Endothelial cell of umbilical vein (primary cell): Measurements from ENCODE around the gene LMO4. TPM values are rescaled to one million over a fixed set of nuclear protein-coding genes. Genes with fewer than 3 reads are reported as not detected.

Experiments
- BruUV-seq: library from RNA; stranded (reverse); fragments of 400-500 nt; replicated peaks from 2 replicates; lab custom pipeline; 2021; lab: Mats Ljungman, UMichigan
- CTCF ChIA-PET: fragments of 300-600, 350-600 bp; sonication (Branson Sonifier 250); formaldehyde crosslinking; loops from one replicate; lab custom pipeline; 2021; ENCODE audit warnings: antibody characterized with exemption, inconsistent platforms; lab: Charles Lee
- POLR2A ChIA-PET: fragments of 300-600, 350-600 bp; sonication (Branson Sonifier 250); formaldehyde crosslinking; loops from one replicate; lab custom pipeline; 2021; ENCODE audit warnings: antibody characterized with exemption, inconsistent platforms; lab: Charles Lee
- DNase-seq: peaks from one replicate; pipeline ENCODE4 v3.0.0-alpha.2; 2011; ENCODE audit warnings: low read depth, low spot score
- FAIRE-seq: peaks from 2 replicates; lab custom pipeline; 2011; peaks lifted over from hg19 to GRCh38; lab: Jason Lieb, UNC
- H2AFZ ChIP-seq: 2 replicates; pipeline ENCODE4 v1.6.0; 2012; ENCODE audit warnings: low read depth, low read length, control low read depth, inconsistent platforms
- H3K27ac ChIP-seq: 2 replicates; pipeline ENCODE4 v1.5.1; 2011; ENCODE audit warnings: low read depth, mild to moderate bottlenecking, control low read depth, low read length, moderate library complexity; ENCODE audit not compliant: insufficient read depth
- H3K27me3 ChIP-seq, 2 experiments: 2 replicates each; pipeline versions ENCODE4 v1.6.0 to v1.6.1; 2011; ENCODE audit warnings: low read length in 2 of 2, mixed read lengths in 1 of 2; ENCODE audit not compliant: control insufficient read depth in 2 of 2, insufficient read depth in 2 of 2
- H3K36me3 ChIP-seq, 2 experiments: 2 replicates in 1 of 2; 3 replicates in 1 of 2; pipeline ENCODE4 v1.5.1; 2011; ENCODE audit warnings: low read length in 2 of 2, mild to moderate bottlenecking in 1 of 2, moderate library complexity in 1 of 2; ENCODE audit not compliant: control insufficient read depth in 2 of 2, insufficient read depth in 2 of 2; ENCODE audit errors: extremely low read depth in 1 of 2
- H3K4me1 ChIP-seq: 3 replicates; pipeline ENCODE4 v1.5.1; 2011; ENCODE audit warnings: mild to moderate bottlenecking, low read length; ENCODE audit not compliant: control insufficient read depth, insufficient read depth; ENCODE audit errors: extremely low read depth
- H3K4me2 ChIP-seq: 2 replicates; pipeline ENCODE4 v1.6.1; 2011; ENCODE audit warnings: low read length, control low read depth, mixed read lengths; ENCODE audit not compliant: insufficient read depth
- H3K4me3 ChIP-seq, 3 experiments: fragments of 200-600 bp in 1 of 3; sonication (generic), shearing (Covaris generic) in 1 of 3; replicated peaks in 1 of 3; 2 replicates each; pipeline ENCODE4 v1.5.1; 2011 to 2016; ENCODE audit warnings: control low read depth in 3 of 3, low read length in 3 of 3, mild to moderate bottlenecking in 2 of 3, inconsistent platforms in 1 of 3, low read depth in 1 of 3, moderate library complexity in 1 of 3; ENCODE audit not compliant: insufficient read depth in 1 of 3
- H3K79me2 ChIP-seq: 2 replicates; pipeline ENCODE4 v1.6.0; 2012; ENCODE audit warnings: low read length, inconsistent platforms; ENCODE audit not compliant: control insufficient read depth, insufficient read depth
- H3K9ac ChIP-seq: replicated peaks from 2 replicates; pipeline ENCODE3; 2011; ENCODE audit warnings: low read length, control low read depth; ENCODE audit not compliant: insufficient read depth; ENCODE audit errors: extremely low read depth
- H3K9me1 ChIP-seq: replicated peaks from 3 replicates; pipeline ENCODE4 v1.6.0; 2011; ENCODE audit warnings: mild to moderate bottlenecking, low read length; ENCODE audit not compliant: control insufficient read depth, insufficient read depth; ENCODE audit errors: extremely low read depth
- H3K9me3 ChIP-seq: replicated peaks from 2 replicates; pipeline ENCODE4 v1.5.1; 2012; ENCODE audit warnings: low read length, inconsistent platforms; ENCODE audit not compliant: control insufficient read depth, insufficient read depth
- H4K20me1 ChIP-seq: replicated peaks from 2 replicates; pipeline ENCODE3; 2011; ENCODE audit warnings: mild to moderate bottlenecking, low read length; ENCODE audit not compliant: control insufficient read depth, insufficient read depth; ENCODE audit errors: extremely low read depth
- FOS ChIP-seq: IDR thresholded peaks from 2 replicates; pipeline ENCODE4 v1.6.1; 2011; ENCODE audit warnings: mild to moderate bottlenecking, low read length, moderate library complexity, borderline replicate concordance; ENCODE audit not compliant: insufficient read depth
- GATA2 ChIP-seq: IDR thresholded peaks from 2 replicates; pipeline ENCODE4 v1.7.0; 2011; ENCODE audit warnings: low read depth, mild to moderate bottlenecking, moderate library complexity, mixed read lengths, low read length; ENCODE audit not compliant: insufficient read length, insufficient read depth
- POLR2A ChIP-seq: IDR thresholded peaks from 2 replicates; pipeline ENCODE4 v1.6.1; 2012; ENCODE audit warnings: low read depth, mild to moderate bottlenecking, control low read depth, low read length
- POLR2AphosphoS5 ChIP-seq: IDR thresholded peaks from 2 replicates; pipeline ENCODE4 v1.6.1; 2012; ENCODE audit warnings: low read depth, mild to moderate bottlenecking, control low read depth, low read length, moderate library complexity; ENCODE audit not compliant: insufficient read depth
- dilution Hi-C: fragments of 300-500 bp; cut with MboI; formaldehyde crosslinking; loops from one replicate; pipeline ENCODE4 v1.15.0; 2019; ENCODE audit warnings: low sequenced_read_pairs; ENCODE audit not compliant: extremely low pct_ligation_motif_present
- intact Hi-C: fragments of 100-400 bp; cut with micrococcal nuclease; formaldehyde crosslinking; loops from one replicate; pipeline ENCODE4 v1.10.0; 2022
- polyA plus RNA-seq, 4 experiments: library from polyadenylated mRNA; depleted of rRNA in 3 of 4; stranded (reverse) in 3 of 4; unstranded in 1 of 4; fragments of >200 nt; gene quantifications; 2 replicates each; pipeline versions ENCODE4 v1.2.1 to v1.2.3, GENCODE V29; 2011 to 2012; ENCODE audit warnings: missing spikeins in 1 of 4
- total RNA-seq: library from RNA; stranded (reverse); gene quantifications from 2 replicates; pipeline ENCODE4 v1.2.3, GENCODE V29; 2021
- TF ChIP-seq, protein P1 (sequence below): IDR thresholded peaks from 2 replicates; pipeline ENCODE4 v1.6.1; 2011; ENCODE audit not compliant: insufficient read depth, insufficient read length
- TF ChIP-seq, protein P2 (sequence below), 2 donors: IDR thresholded peaks; 1 replicate in 1 of 2; 2 replicates in 1 of 2; pipeline ENCODE4 v1.5.1; 2011; ENCODE audit warnings: low read length in 2 of 2, mild to moderate bottlenecking in 2 of 2, moderate library complexity in 2 of 2, control low read depth in 1 of 2, inconsistent platforms in 1 of 2, low read depth in 1 of 2; ENCODE audit not compliant: insufficient read depth in 1 of 2; ENCODE audit errors: extremely low read depth in 1 of 2

LMO4 gene
- total and polyA plus RNA-seq, 2 donors (not counting 3 experiments of a cell fraction or from before 2014, with no cell fraction given) = 24.8 to 36.6 TPM

DNA sequence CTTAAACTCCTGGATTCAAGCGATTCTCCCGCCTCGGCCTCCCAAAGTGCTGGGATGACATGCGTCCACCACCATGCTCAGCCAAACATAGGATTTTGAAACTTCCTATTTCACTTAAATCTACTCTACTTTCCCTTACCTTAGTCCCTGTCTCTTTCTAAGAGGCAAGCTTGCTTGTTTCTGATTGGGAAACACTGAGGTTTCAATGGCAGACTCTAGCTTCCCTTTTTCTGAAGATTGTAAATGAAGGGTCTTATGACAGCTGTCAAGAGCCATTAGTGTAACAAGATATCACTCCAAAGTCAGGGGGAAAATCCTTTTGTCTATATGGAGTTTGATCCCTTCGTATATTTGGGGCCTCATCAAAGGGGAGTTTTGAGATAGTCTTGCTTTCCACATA lies 23.5 kb upstream of the LMO4 start:
- ChIA-PET POLR2A (no interaction called here), CTCF (interaction anchor here (1.2 to 2.4 kb wide), 4 partner anchors 10 to 649 kb away, joined by 3 to 7 read pairs (median 4); no protein-coding TSS in a partner anchor)
- intact Hi-C loops (no loop called here), dilution Hi-C loops (no loop called here)
- no peaks in the 10 kb centered on the region for H3K79me2 ChIP-seq
- no peaks in the 10 kb centered on the region for H3K36me3 ChIP-seq
- H3K27me3 ChIP-seq = peaks cover 5 to 18% of the 10 kb centered on the region in 2 experiments
- FAIRE-seq = no peak
- H3K4me1 ChIP-seq = no peaks in the 10 kb centered on the region
- H3K27ac ChIP-seq = no peak overlapping the region
- no peak for DNase-seq
- TF ChIP-seq, protein P1, sequence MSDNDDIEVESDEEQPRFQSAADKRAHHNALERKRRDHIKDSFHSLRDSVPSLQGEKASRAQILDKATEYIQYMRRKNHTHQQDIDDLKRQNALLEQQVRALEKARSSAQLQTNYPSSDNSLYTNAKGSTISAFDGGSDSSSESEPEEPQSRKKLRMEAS = no peak
- TF ChIP-seq GATA2 (no peak), FOS (no peak), POLR2AphosphoS5 (no peak), POLR2A (no peak)
- TF ChIP-seq, protein P2, sequence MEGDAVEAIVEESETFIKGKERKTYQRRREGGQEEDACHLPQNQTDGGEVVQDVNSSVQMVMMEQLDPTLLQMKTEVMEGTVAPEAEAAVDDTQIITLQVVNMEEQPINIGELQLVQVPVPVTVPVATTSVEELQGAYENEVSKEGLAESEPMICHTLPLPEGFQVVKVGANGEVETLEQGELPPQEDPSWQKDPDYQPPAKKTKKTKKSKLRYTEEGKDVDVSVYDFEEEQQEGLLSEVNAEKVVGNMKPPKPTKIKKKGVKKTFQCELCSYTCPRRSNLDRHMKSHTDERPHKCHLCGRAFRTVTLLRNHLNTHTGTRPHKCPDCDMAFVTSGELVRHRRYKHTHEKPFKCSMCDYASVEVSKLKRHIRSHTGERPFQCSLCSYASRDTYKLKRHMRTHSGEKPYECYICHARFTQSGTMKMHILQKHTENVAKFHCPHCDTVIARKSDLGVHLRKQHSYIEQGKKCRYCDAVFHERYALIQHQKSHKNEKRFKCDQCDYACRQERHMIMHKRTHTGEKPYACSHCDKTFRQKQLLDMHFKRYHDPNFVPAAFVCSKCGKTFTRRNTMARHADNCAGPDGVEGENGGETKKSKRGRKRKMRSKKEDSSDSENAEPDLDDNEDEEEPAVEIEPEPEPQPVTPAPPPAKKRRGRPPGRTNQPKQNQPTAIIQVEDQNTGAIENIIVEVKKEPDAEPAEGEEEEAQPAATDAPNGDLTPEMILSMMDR (IDR thresholded peaks at IDR 0.05; ENCODE audit: extremely low read depth in 1 of 2, insufficient read depth in 1 of 2, low read depth in 1 of 2, low read length in 2 of 2) = no peak
- H3K9me1 ChIP-seq = no peaks in the 10 kb centered on the region
- no TSS peak for BruUV-seq
- H3K4me2 ChIP-seq = no peak overlapping the region
- no peak overlapping the region for H3K4me3 ChIP-seq
- H3K9me3 ChIP-seq = no peaks in the 10 kb centered on the region
- no peak overlapping the region for H3K9ac ChIP-seq
- H4K20me1 ChIP-seq = no peaks in the 10 kb centered on the region
- no peak overlapping the region for H2AFZ ChIP-seq
